PC-3 (cell line): ENCODE results near the gene KAZN. TPM values are rescaled to one million over a fixed set of nuclear protein-coding genes. Genes with fewer than 3 reads are reported as not detected.
A peak's percentile ranks its signal among the peaks of the same experiment; 100 is the strongest.

Experiments used
- ATAC-seq: fragments of 200-7000 bp; cut with Tn5 transposase; 2 replicates; pipeline ENCODE4 v1.9.1; 2020; ENCODE audit warnings: mild to moderate bottlenecking, moderate library complexity
- BruUV-seq: library from RNA; stranded (reverse); fragments of 400-500 nt; replicated peaks from 2 replicates; lab custom pipeline; 2021; lab: Mats Ljungman, UMichigan
- CTCF ChIA-PET: fragments of 300-600 bp; sonication (Branson Sonifier 250); formaldehyde crosslinking; loops from one replicate; lab custom pipeline; 2022; ENCODE audit warnings: antibody characterized with exemption; lab: Charles Lee
- POLR2A ChIA-PET: fragments of 300-600 bp; sonication (Branson Sonifier 250); formaldehyde crosslinking; loops from one replicate; lab custom pipeline; 2022; ENCODE audit warnings: antibody characterized with exemption; ENCODE audit not compliant: unreplicated experiment; lab: Charles Lee
- DNase-seq: peaks from one replicate; pipeline ENCODE4 v3.0.0-alpha.2; 2015
- H2AFZ ChIP-seq: fragments of 300-600 bp; sonication (generic); 2 replicates; pipeline ENCODE4 v1.6.0; 2016; ENCODE audit warnings: antibody characterized with exemption, low read length
- H3F3A ChIP-seq: fragments of 300-600 bp; sonication (generic); one replicate; pipeline ENCODE4 v1.6.0; 2017; ENCODE audit warnings: antibody characterized with exemption, low read length, control low read depth, mild to moderate bottlenecking; ENCODE audit not compliant: unreplicated experiment
- H3K27ac ChIP-seq: fragments of 300-600 bp; sonication (generic); 2 replicates; pipeline ENCODE4 v1.5.1; 2016; ENCODE audit warnings: mild to moderate bottlenecking, low read length
- H3K27me3 ChIP-seq: fragments of 300-600 bp; sonication (generic); 2 replicates; pipeline ENCODE4 v1.6.1; 2016; ENCODE audit warnings: low read length, mixed read lengths
- H3K36me3 ChIP-seq: fragments of 300-600 bp; sonication (generic); 2 replicates; pipeline ENCODE4 v1.6.1; 2016; ENCODE audit warnings: low read depth, mixed run types, low read length, mixed read lengths
- H3K4me1 ChIP-seq: fragments of 300-600 bp; sonication (generic); 2 replicates; pipeline ENCODE4 v1.5.1; 2016; ENCODE audit warnings: low read length; ENCODE audit not compliant: insufficient read depth
- H3K4me2 ChIP-seq: fragments of 300-600 bp; sonication (generic); 2 replicates; pipeline ENCODE4 v1.6.0; 2016; ENCODE audit warnings: low read length
- H3K4me3 ChIP-seq: fragments of 300-600 bp; sonication (generic); 2 replicates; pipeline ENCODE4 v1.5.1; 2016; ENCODE audit warnings: mild to moderate bottlenecking, low read length, mixed read lengths
- H3K79me2 ChIP-seq: fragments of 300-600 bp; sonication (generic); 2 replicates; pipeline ENCODE4 v1.6.1; 2017; ENCODE audit warnings: low read length, mixed read lengths
- H3K9ac ChIP-seq: fragments of 300-600 bp; sonication (generic); 2 replicates; pipeline ENCODE4 v1.6.0; 2016; ENCODE audit warnings: mild to moderate bottlenecking, low read length
- H3K9me2 ChIP-seq: fragments of 300-600 bp; sonication (generic); replicated peaks from 2 replicates; pipeline ENCODE4 v1.6.1; 2016; ENCODE audit warnings: mixed run types, low read length, mixed read lengths
- H3K9me3 ChIP-seq: fragments of 300-600 bp; sonication (generic); 2 replicates; pipeline ENCODE4 v1.6.1; 2016; ENCODE audit warnings: low read length, mixed read lengths
- H4K20me1 ChIP-seq: fragments of 300-600 bp; sonication (generic); 2 replicates; pipeline ENCODE4 v1.6.1; 2016; ENCODE audit warnings: low read length, mixed read lengths
- EZH2 ChIP-seq: fragments of 300-600 bp; sonication (generic); IDR thresholded peaks from one replicate; pipeline ENCODE4 v1.6.1; 2017; ENCODE audit warnings: antibody characterized with exemption, mild to moderate bottlenecking, low read length; ENCODE audit not compliant: unreplicated experiment
- EZH2phosphoT487 ChIP-seq: fragments of 300-600 bp; sonication (generic); IDR thresholded peaks from 2 replicates; pipeline ENCODE4 v1.6.1; 2018; ENCODE audit warnings: mild to moderate bottlenecking, antibody characterized with exemption, low read length, borderline replicate concordance
- intact Hi-C: fragments of 100-400 bp; cut with micrococcal nuclease; formaldehyde crosslinking; loops from 2 replicates; pipeline ENCODE4 v1.9.0; 2023
- total RNA-seq: library from RNA; depleted of rRNA; stranded (reverse); fragments of >200 nt; gene quantifications from 2 replicates; pipeline ENCODE4 v1.2.3, GENCODE V29; 2014
- TF ChIP-seq, protein P1 (sequence below): fragments of 300-600 bp; sonication (generic); conservative IDR thresholded peaks from 2 replicates; pipeline ENCODE4 v1.5.1; 2017; ENCODE audit warnings: antibody characterized with exemption, low read depth, mild to moderate bottlenecking, low read length

Gene KAZN
- total RNA-seq, 1 experiment from 2014 or later = 2.0 TPM

- intact Hi-C loops = no loop called here
- Histone ChIP-seq H4K20me1 (no peaks in the 10 kb centered on the region), H3K27ac (no peak overlapping the region), H3K79me2 (no peaks in the 10 kb centered on the region), H3F3A (no peaks in the 10 kb centered on the region), H3K9me2 (no peaks in the 10 kb centered on the region), H2AFZ (peak overlapping the region; percentile 94), H3K27me3 (0 out of 2 replicates have a peak, but pooled peaks cover 8% of the 10 kb centered on the region), H3K36me3 (no peaks in the 10 kb centered on the region), H3K4me2 (peak overlapping the region; percentile 93), H3K9me3 (no peaks in the 10 kb centered on the region), H3K4me1 (peaks cover 3% of the 10 kb centered on the region; the same call in 1 of the 2 replicates), H3K4me3 (peak overlapping the region; percentile 82), H3K9ac (peak overlapping the region; percentile 50; the same call in 1 of the 2 replicates)
- ChIA-PET POLR2A (no interaction called here), CTCF (no interaction called here)
- BruUV-seq = no TSS peak
- ATAC-seq (peak; percentile 30), DNase-seq (no peak)
- TF ChIP-seq EZH2 = no peak
- TF ChIP-seq EZH2phosphoT487 = no peak
- TF ChIP-seq, protein P1, sequence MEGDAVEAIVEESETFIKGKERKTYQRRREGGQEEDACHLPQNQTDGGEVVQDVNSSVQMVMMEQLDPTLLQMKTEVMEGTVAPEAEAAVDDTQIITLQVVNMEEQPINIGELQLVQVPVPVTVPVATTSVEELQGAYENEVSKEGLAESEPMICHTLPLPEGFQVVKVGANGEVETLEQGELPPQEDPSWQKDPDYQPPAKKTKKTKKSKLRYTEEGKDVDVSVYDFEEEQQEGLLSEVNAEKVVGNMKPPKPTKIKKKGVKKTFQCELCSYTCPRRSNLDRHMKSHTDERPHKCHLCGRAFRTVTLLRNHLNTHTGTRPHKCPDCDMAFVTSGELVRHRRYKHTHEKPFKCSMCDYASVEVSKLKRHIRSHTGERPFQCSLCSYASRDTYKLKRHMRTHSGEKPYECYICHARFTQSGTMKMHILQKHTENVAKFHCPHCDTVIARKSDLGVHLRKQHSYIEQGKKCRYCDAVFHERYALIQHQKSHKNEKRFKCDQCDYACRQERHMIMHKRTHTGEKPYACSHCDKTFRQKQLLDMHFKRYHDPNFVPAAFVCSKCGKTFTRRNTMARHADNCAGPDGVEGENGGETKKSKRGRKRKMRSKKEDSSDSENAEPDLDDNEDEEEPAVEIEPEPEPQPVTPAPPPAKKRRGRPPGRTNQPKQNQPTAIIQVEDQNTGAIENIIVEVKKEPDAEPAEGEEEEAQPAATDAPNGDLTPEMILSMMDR = no peak
These were observed 802 bp downstream of the KAZN start for GRCh38 chr1:14599183-14599791.

DNA sequence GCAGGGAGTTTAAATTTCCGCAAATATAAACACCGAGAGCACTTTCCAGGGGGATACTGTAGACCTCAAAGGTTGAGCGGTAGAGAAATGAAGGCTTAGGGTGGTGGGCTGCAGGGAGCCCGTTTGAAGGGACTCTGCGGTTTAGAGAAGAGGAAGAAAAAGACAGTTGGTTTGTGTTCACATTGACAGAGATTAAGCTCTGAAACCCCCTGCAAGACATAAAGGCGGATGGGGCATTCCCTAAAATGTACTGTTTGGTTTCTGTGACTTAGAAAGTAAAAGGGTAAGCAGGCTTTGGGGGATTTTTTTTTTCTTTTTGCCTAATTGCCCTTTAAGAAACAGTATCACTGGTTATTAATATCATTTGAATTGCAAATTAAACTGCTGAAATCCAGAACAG lies 1.3 kb downstream of the KAZN start:
- Histone ChIP-seq H3F3A (no peaks in the 10 kb centered on the region), H3K4me2 (peak overlapping the region; percentile 93), H3K36me3 (no peaks in the 10 kb centered on the region), H3K9me2 (no peaks in the 10 kb centered on the region), H3K9me3 (no peaks in the 10 kb centered on the region), H3K27me3 (0 out of 2 replicates have a peak, but pooled peaks cover 8% of the 10 kb centered on the region), H4K20me1 (no peaks in the 10 kb centered on the region), H3K4me3 (peak overlapping the region; percentile 82), H2AFZ (peak overlapping the region; percentile 94; the same call in 1 of the 2 replicates), H3K4me1 (peaks cover 3% of the 10 kb centered on the region; the same call in 1 of the 2 replicates), H3K79me2 (no peaks in the 10 kb centered on the region), H3K27ac (no peak overlapping the region), H3K9ac (peak overlapping the region; percentile 50; the same call in 1 of the 2 replicates)
- ChIA-PET CTCF (no interaction called here), POLR2A (no interaction called here)
- TF ChIP-seq EZH2phosphoT487 (no peak), EZH2 (no peak)
- TF ChIP-seq, protein P1 = no peak
- DNase-seq (no peak), ATAC-seq (no peak)
- intact Hi-C loops = loop anchor here (10.0 kb wide), 1 partner anchor 135 kb away; no protein-coding TSS in a partner anchor
- BruUV-seq = TSS peak; percentile 47
